Fibroblast of villous mesenchyme (primary cell): Measurements from ENCODE around the gene DTYMK. TPM values are rescaled to one million over a fixed set of nuclear protein-coding genes. Genes with fewer than 3 reads are reported as not detected.

ENCODE experiments used
- DNase-seq: peaks from one replicate; pipeline ENCODE4 v3.0.0-alpha.2; 2010; ENCODE audit warnings: low read depth
- H3K4me3 ChIP-seq: 2 replicates; pipeline ENCODE4 v1.5.1; 2011; ENCODE audit warnings: low read depth, mild to moderate bottlenecking, low read length
- total RNA-seq: library from RNA; depleted of rRNA; stranded (reverse); fragments of >200 nt; gene quantifications from 2 replicates; pipeline ENCODE4 v1.2.3, GENCODE V29; 2012
- TF ChIP-seq, protein P1 (sequence below): IDR thresholded peaks from 2 replicates; pipeline ENCODE4 v1.5.1; 2012; ENCODE audit warnings: low read depth, mild to moderate bottlenecking, low read length; ENCODE audit not compliant: insufficient read depth

DTYMK gene
- total RNA-seq, 1 donor, result 33.2 TPM

DNA sequence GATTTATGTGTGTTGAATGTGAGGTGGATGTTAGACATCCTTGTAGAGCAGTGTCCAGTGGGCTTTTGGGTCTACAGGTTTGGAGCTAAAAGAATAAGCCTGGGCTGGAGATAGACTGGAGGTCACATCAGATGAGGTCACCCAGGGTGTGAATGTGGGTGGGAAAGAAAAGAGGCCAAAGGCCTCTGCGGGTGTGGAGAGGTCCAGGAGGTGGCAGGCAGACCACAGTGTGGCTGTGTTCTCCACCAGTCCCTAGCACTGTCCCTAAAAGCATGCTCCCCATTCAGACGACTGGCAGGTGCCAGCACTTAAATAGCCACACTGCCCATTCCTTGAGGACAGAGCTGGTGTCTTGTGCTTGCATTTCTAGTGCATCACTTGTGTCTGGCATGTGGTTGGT lies 45.0 kb downstream of the DTYMK start:
- TF ChIP-seq, protein P1, sequence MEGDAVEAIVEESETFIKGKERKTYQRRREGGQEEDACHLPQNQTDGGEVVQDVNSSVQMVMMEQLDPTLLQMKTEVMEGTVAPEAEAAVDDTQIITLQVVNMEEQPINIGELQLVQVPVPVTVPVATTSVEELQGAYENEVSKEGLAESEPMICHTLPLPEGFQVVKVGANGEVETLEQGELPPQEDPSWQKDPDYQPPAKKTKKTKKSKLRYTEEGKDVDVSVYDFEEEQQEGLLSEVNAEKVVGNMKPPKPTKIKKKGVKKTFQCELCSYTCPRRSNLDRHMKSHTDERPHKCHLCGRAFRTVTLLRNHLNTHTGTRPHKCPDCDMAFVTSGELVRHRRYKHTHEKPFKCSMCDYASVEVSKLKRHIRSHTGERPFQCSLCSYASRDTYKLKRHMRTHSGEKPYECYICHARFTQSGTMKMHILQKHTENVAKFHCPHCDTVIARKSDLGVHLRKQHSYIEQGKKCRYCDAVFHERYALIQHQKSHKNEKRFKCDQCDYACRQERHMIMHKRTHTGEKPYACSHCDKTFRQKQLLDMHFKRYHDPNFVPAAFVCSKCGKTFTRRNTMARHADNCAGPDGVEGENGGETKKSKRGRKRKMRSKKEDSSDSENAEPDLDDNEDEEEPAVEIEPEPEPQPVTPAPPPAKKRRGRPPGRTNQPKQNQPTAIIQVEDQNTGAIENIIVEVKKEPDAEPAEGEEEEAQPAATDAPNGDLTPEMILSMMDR, result no peak
- DNase-seq, result no peak
- H3K4me3 ChIP-seq, result no peak overlapping the region

GRCh38 chr2:241640165-241640795 lies 46.3 kb downstream of the DTYMK start:
- TF ChIP-seq, protein P1, result no peak
- no peak overlapping the region for H3K4me3 ChIP-seq
- DNase-seq, result no peak

DNA sequence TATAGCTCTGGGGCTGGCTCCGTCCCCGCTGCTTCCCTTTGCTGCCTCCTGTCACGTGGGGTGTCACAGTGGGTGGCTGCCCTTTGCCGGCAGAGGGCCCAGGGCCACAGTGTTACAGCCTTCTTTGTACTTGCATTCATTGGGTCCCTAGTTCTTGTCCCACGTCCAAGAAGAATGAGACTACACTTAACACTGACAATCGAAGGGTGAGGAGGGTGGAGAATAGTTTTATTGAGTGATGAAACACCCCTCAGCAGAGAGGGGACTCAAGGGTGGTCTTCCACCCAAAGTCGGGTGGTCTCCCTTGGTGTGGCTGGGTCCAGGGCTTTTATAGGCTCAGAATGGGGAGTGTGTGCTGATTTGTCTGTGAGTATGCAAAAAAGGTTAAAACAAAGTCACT lies 47.2 kb downstream of the DTYMK start:
- no peak overlapping the region for H3K4me3 ChIP-seq
- TF ChIP-seq, protein P1, result no peak
- no peak for DNase-seq

GRCh38 chr2:241638940-241639339 lies 47.7 kb downstream of the DTYMK start:
- no peak for DNase-seq

DNA sequence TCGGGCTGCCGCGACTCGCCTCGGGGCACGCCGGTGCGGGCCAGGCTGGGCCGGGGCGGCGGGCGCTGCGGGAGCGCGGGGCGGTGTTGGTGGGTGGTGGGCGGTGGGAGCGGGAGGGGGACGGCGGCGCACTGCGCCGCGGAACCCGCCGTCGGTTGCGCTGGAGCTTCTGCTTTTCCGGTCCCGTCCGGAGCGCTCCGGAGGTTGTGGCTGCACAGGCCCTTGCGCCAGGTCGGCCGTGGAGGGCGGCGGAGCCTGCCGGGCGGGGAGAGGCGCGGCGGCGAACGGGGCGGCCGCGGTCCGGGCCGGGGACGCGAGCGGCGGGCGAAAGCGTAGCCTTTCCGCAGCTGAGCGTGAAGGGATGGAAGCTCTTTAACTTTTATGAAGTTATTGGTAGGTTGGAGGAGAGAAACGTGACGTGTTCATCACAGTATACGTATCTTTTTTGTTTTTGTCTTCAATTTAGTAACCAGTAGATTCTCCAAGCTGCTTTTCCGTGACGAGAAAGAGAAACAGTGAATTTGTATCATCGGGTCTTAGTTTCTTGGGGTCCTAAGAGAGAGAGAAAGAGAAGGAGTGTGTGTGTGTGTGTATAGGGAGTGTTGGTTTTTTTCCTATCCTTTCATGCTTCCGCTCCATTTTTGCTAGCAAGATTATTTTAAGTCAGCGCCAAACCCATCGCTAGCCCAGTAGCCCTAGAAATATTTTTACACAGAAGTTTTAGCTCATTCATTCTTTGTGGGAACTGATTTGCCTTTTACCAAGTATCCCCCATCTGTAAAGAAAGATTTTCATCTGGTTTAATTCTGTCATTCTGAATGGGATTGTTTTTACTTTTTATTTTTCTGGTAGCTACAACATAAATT lies 48.6 kb downstream of the DTYMK start:
- TF ChIP-seq, protein P1, result no peak
- peak overlapping the region; percentile 87 for H3K4me3 ChIP-seq
- peak; percentile 33 for DNase-seq

More at GRCh38 chr2:241638940-241639339, 47.7 kb downstream of the DTYMK start:
- H3K4me3 ChIP-seq, result peak overlapping the region; percentile 87
- TF ChIP-seq, protein P1, result no peak

DNA sequence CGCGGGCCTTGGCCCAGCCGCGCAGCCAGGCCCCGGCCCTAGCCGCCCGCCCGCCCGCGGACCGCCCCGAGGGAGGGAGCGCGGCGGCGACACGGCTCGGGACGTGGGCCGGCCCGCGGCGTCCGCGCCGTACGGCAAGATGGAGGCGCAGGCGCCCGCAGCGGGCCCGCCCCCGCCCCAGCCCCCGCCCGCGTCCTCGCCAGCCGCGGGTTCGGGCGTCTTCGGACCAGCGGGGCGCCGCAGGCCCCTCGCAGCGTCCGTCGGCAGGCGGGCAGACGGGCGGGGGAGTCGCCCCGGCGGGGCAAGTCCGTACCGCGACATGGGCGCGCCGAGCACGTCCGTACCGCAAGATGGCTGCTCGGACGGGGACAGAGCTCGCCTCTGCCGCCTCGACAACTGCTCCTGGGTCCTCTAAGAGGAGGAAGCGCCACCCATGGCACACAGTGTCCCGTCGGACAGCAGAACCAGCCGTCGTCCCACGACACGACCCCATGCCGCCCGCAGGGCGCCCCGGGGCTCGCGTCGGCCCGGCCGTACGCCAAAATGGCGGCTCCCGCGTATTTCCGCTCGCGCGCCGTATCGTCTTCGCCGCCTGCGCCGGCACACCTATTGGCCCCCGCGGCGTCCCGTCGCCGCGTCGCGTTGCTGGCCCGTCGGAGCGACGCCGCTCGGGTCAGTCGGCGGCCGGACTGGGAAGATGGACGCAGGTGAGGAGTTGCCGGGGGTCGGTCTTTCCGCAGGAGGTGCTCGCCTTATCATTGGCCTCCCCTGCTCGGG lies 49.4 kb downstream of the DTYMK start, which contains the start of the genes ATG4B and THAP4:
Gene ATG4B, plus strand, starts transcription at position 676 of the 777 bp plus-strand sequence. Its CDS starts 22 bp downstream, at position 698.
Gene THAP4, minus strand, starts transcription at position 141 of the 777 bp plus-strand sequence. CDS start 141 bp downstream, outside the sequence.
- peak; percentile 88 for DNase-seq
- TF ChIP-seq, protein P1, result no peak

More for the DNA sequence above, 49.4 kb downstream of the DTYMK start, which contains the start of the genes ATG4B and THAP4:
- peak within 1 kb of the TSS; percentile 87 for H3K4me3 ChIP-seq
